HepG2 (cell line): ENCODE data around the gene TMEM225B. TPM values are rescaled to one million over a fixed set of nuclear protein-coding genes. Genes with fewer than 3 reads are reported as not detected.
"Not testable (repeated sequence)": the region's sequence is repeated elsewhere in the genome, so short reads cannot be mapped to it uniquely, and the experiment has no call there.

Source experiments
- ATAC-seq: fragments of 200-7000 bp; cut with Tn5 transposase; 3 replicates; pipeline ENCODE4 v1.9.1; 2020; ENCODE audit warnings: mild to moderate bottlenecking, moderate library complexity
- BruUV-seq: library from RNA; stranded (reverse); fragments of 400-500 nt; replicated peaks from 2 replicates; lab custom pipeline; 2021; lab: Mats Ljungman, UMichigan
- CTCF ChIA-PET: fragments of 300-600 bp; formaldehyde crosslinking; extraction: SDS; loops from one replicate; lab custom pipeline; 2021; ENCODE audit warnings: low total read pairs, inconsistent platforms, low intra/inter-chr PET ratio; lab: Yijun Ruan, JAX
- POLR2A ChIA-PET: fragments of 350-600 bp; sonication (Branson Sonifier 250); formaldehyde crosslinking; loops from one replicate; lab custom pipeline; 2020; ENCODE audit warnings: antibody characterized with exemption, inconsistent platforms; lab: Yijun Ruan, JAX
- DNase-seq: peaks from one replicate; pipeline ENCODE4 v3.0.0-alpha.2; 2015; ENCODE audit warnings: low spot score
- FAIRE-seq: peaks from 3 replicates; lab custom pipeline; 2011; peaks lifted over from hg19 to GRCh38; lab: Jason Lieb, UNC
- H2AFZ ChIP-seq: one replicate; pipeline ENCODE4 v1.6.1; 2011; ENCODE audit warnings: low read length, inconsistent platforms
- H3K27ac ChIP-seq: fragments of 300-600 bp; 3 replicates; pipeline ENCODE4 v1.8.0; 2011; ENCODE audit warnings: mixed run types, mild to moderate bottlenecking, mixed read lengths, low read length, inconsistent platforms; ENCODE audit not compliant: insufficient read depth; ENCODE audit errors: extremely low read length
- H3K27me3 ChIP-seq, 2 experiments: fragments of 200-600 bp in 1 of 2; 2 replicates in 1 of 2; 3 replicates in 1 of 2; pipeline versions ENCODE4 v1.6.0 to v1.8.0; 2011; ENCODE audit warnings: low read length in 2 of 2, mild to moderate bottlenecking in 2 of 2, moderate library complexity in 2 of 2, inconsistent platforms in 1 of 2; ENCODE audit not compliant: insufficient read depth in 2 of 2, control insufficient read depth in 1 of 2
- H3K36me3 ChIP-seq, 2 experiments: fragments of 200-600 bp in 1 of 2; replicated peaks in 1 of 2; 2 replicates in 1 of 2; 3 replicates in 1 of 2; pipeline versions ENCODE4 v1.5.1 to v1.8.0; 2011; ENCODE audit warnings: low read length in 2 of 2, inconsistent platforms in 1 of 2; ENCODE audit not compliant: insufficient read depth in 2 of 2, control insufficient read depth in 1 of 2
- H3K4me1 ChIP-seq: 2 replicates; pipeline ENCODE4 v1.5.1; 2012; ENCODE audit warnings: low read length, inconsistent platforms; ENCODE audit not compliant: insufficient read depth
- H3K4me2 ChIP-seq: 2 replicates; pipeline ENCODE4 v1.6.0; 2011; ENCODE audit warnings: low read depth, low read length, inconsistent platforms
- H3K4me3 ChIP-seq, 3 experiments: fragments of 200-600 bp in 1 of 3; sonication (generic), shearing (Covaris generic) in 1 of 3; replicated peaks in 1 of 3; 2 replicates each; pipeline ENCODE4 v1.5.1; 2011 to 2016; ENCODE audit warnings: low read length in 3 of 3, inconsistent platforms in 2 of 3, low read depth in 2 of 3, mild to moderate bottlenecking in 2 of 3, control low read depth in 1 of 3, mixed read lengths in 1 of 3; ENCODE audit not compliant: insufficient read depth in 1 of 3
- H3K79me2 ChIP-seq: one replicate; pipeline ENCODE4 v1.6.1; 2011; ENCODE audit warnings: low read length, inconsistent platforms; ENCODE audit not compliant: insufficient read depth
- H3K9ac ChIP-seq: 2 replicates; pipeline ENCODE4 v1.6.0; 2011; ENCODE audit warnings: mild to moderate bottlenecking, low read depth, low read length, inconsistent platforms; ENCODE audit not compliant: insufficient read depth
- H3K9me3 ChIP-seq: 2 replicates; pipeline ENCODE4 v1.5.1; 2012; ENCODE audit warnings: mild to moderate bottlenecking, low read length
- H4K20me1 ChIP-seq: 2 replicates; pipeline ENCODE4 v1.6.0; 2011; ENCODE audit warnings: inconsistent platforms, mild to moderate bottlenecking, low read length, moderate library complexity; ENCODE audit not compliant: insufficient read depth
- ARID4A ChIP-seq: sonication (generic); formaldehyde crosslinking; IDR thresholded peaks from 2 replicates; pipeline ENCODE4 v1.5.0; 2020; ENCODE audit warnings: mild to moderate bottlenecking, missing genetic modification reagents, borderline replicate concordance
- BCL3 ChIP-seq: sonication (generic); formaldehyde crosslinking; IDR thresholded peaks from 2 replicates; pipeline ENCODE4 v1.5.1; 2020; ENCODE audit warnings: mild to moderate bottlenecking, missing genetic modification reagents, moderate library complexity
- HNF1B ChIP-seq: sonication (generic); formaldehyde crosslinking; IDR thresholded peaks from 2 replicates; pipeline ENCODE4 v1.5.1; 2020; ENCODE audit warnings: mild to moderate bottlenecking, moderate library complexity, missing genetic modification reagents
- MYNN ChIP-seq: sonication (generic); formaldehyde crosslinking; IDR thresholded peaks from 2 replicates; pipeline ENCODE4 v1.4.0; 2020; ENCODE audit warnings: mild to moderate bottlenecking, low read depth, missing genetic modification reagents
- POGZ ChIP-seq: sonication (generic); formaldehyde crosslinking; IDR thresholded peaks from 2 replicates; pipeline ENCODE4 v1.4.0; 2020; ENCODE audit warnings: mild to moderate bottlenecking, missing genetic modification reagents
- RFXAP ChIP-seq: sonication (generic); formaldehyde crosslinking; IDR thresholded peaks from 2 replicates; pipeline ENCODE4 v1.4.0; 2020; ENCODE audit warnings: missing genetic modification reagents, borderline replicate concordance
- ZC3H13 ChIP-seq: sonication (generic); formaldehyde crosslinking; IDR thresholded peaks from 2 replicates; pipeline ENCODE4 v1.8.1; 2023; ENCODE audit warnings: mild to moderate bottlenecking, missing genetic modification reagents, moderate library complexity
- ZNF3 ChIP-seq: IDR thresholded peaks from 2 replicates; pipeline ENCODE4 v1.7.0; 2017; ENCODE audit warnings: inconsistent platforms
- ZNF317 ChIP-seq: sonication (generic); formaldehyde crosslinking; IDR thresholded peaks from 2 replicates; pipeline ENCODE4 v1.5.0; 2020; ENCODE audit warnings: mild to moderate bottlenecking, missing genetic modification reagents
- ZNF550 ChIP-seq: sonication (generic); formaldehyde crosslinking; IDR thresholded peaks from 2 replicates; pipeline ENCODE4 v1.4.0; 2020; ENCODE audit warnings: mild to moderate bottlenecking, missing genetic modification reagents, borderline replicate concordance
- ZNF567 ChIP-seq: sonication (generic); formaldehyde crosslinking; IDR thresholded peaks from 2 replicates; pipeline ENCODE4 v1.8.1; 2023; ENCODE audit warnings: mild to moderate bottlenecking, missing genetic modification reagents, borderline replicate concordance
- ZNF660 ChIP-seq: sonication (generic); formaldehyde crosslinking; IDR thresholded peaks from 2 replicates; pipeline ENCODE4 v1.5.1; 2020; ENCODE audit warnings: mild to moderate bottlenecking, low read depth, missing genetic modification reagents, borderline replicate concordance
- WGBS: methylation state at CpG from one replicate; pipeline ENCODE4 v1.1.6; 2017; ENCODE audit warnings: low lambda C conversion rate; 5-methylcytosine and 5-hydroxymethylcytosine counted together
- in situ Hi-C: cut with HindIII; loops from 2 replicates; pipeline ENCODE4 v1.10.0; 2017; ENCODE audit warnings: low pct_unique_long_range_greater_than_20kb; ENCODE audit not compliant: extremely low pct_ligation_motif_present
- intact Hi-C: fragments of 100-400 bp; cut with micrococcal nuclease; formaldehyde crosslinking; loops from one replicate; pipeline ENCODE4 v1.10.0; 2022; ENCODE audit not compliant: unreplicated experiment
- polyA plus RNA-seq, 8 experiments: library from polyadenylated mRNA; depleted of rRNA in 3 of 8; stranded (reverse) in 7 of 8; unstranded in 1 of 8; fragments of >200 nt; fragmentation: Illumina TruSeq in 4 of 8; extraction: Trizol in 4 of 8; gene quantifications; 2 replicates each; pipeline versions ENCODE4 v1.2.1 to v1.2.3, GENCODE V29; 2011 to 2016; ENCODE audit warnings: low read depth in 4 of 8, missing spikeins in 1 of 8, mixed read lengths in 1 of 8; ENCODE audit not compliant: insufficient read depth in 1 of 8
- total RNA-seq, 5 experiments: library from RNA; depleted of rRNA; stranded (reverse); fragments of >200 nt; fragmentation: Illumina TruSeq; extraction: Trizol; gene quantifications; 2 replicates each; pipeline ENCODE4 v1.2.3, GENCODE V29; 2016; ENCODE audit warnings: low read depth in 1 of 5
- TF ChIP-seq, protein P1 (sequence below): sonication (generic); formaldehyde crosslinking; IDR thresholded peaks from 2 replicates; pipeline ENCODE4 v1.5.0; 2020; ENCODE audit warnings: missing genetic modification reagents
- TF ChIP-seq, protein P2 (sequence below): IDR thresholded peaks from 2 replicates; pipeline ENCODE4 v1.6.1; 2016; ENCODE audit warnings: low read depth, borderline replicate concordance

The TMEM225B gene
- total and polyA plus RNA-seq, 2 of the 13 experiments (the other 11 are each of a cell fraction or from before 2014, with no cell fraction given), result 0.78 to 0.95 TPM

DNA sequence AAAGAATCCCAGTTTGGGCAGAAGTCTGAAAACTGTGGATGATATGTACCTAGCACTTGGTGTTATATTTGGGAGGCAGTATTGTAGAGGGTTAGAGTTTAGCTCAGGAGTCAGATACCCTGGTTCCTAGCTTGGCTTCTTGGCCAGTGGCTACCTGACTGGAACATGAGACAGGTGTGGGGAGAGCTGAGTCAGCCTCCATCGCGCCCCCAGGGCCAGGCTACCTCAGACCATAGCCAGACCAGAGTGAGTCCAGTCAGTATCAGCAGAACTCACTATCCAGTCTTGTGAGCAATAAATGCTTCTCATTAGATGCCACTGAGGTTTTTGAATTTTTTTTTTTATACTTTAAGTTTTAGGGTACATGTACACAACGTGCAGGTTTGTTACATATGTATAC lies 55.7 kb downstream of the TMEM225B start (continued):
- TF ChIP-seq ZNF567 (CRISPR knock-in tag), result no peak
- TF ChIP-seq POGZ (CRISPR knock-in tag), result no peak
- TF ChIP-seq BCL3 (CRISPR knock-in tag), result no peak
- TF ChIP-seq ZNF3, result no peak
- no peak for TF ChIP-seq HNF1B (CRISPR knock-in tag)
- TF ChIP-seq ZNF660, result no peak
- no peak for TF ChIP-seq ZC3H13 (CRISPR knock-in tag)
- TF ChIP-seq, protein P1, sequence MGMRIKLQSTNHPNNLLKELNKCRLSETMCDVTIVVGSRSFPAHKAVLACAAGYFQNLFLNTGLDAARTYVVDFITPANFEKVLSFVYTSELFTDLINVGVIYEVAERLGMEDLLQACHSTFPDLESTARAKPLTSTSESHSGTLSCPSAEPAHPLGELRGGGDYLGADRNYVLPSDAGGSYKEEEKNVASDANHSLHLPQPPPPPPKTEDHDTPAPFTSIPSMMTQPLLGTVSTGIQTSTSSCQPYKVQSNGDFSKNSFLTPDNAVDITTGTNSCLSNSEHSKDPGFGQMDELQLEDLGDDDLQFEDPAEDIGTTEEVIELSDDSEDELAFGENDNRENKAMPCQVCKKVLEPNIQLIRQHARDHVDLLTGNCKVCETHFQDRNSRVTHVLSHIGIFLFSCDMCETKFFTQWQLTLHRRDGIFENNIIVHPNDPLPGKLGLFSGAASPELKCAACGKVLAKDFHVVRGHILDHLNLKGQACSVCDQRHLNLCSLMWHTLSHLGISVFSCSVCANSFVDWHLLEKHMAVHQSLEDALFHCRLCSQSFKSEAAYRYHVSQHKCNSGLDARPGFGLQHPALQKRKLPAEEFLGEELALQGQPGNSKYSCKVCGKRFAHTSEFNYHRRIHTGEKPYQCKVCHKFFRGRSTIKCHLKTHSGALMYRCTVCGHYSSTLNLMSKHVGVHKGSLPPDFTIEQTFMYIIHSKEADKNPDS, result no peak
- TF ChIP-seq RFXAP (CRISPR knock-in tag), result no peak
- TF ChIP-seq, protein P2, sequence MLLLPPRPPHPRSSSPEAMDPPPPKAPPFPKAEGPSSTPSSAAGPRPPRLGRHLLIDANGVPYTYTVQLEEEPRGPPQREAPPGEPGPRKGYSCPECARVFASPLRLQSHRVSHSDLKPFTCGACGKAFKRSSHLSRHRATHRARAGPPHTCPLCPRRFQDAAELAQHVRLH (CRISPR knock-in tag), result no peak
- no peak for TF ChIP-seq ZNF317
- TF ChIP-seq ZNF550, result no peak
- TF ChIP-seq ARID4A, result no peak
- no peak for TF ChIP-seq MYNN (CRISPR knock-in tag)

- H2AFZ ChIP-seq, H3K9ac ChIP-seq, H3K4me2 ChIP-seq, ATAC-seq, BruUV-seq, FAIRE-seq, CTCF ChIA-PET, POLR2A ChIA-PET, H4K20me1 ChIP-seq, DNase-seq, H3K79me2 ChIP-seq, H3K36me3 ChIP-seq, H3K27me3 ChIP-seq, intact Hi-C loops, H3K9me3 ChIP-seq, H3K27ac ChIP-seq, in situ Hi-C loops, H3K4me1 ChIP-seq, H3K4me3 ChIP-seq: not testable (repeated sequence)
- WGBS, result 95% methylated on average over 3 of the region's 3 CpGs
These were observed 56.6 kb downstream of the TMEM225B start for GRCh38 chr7:99654626-99655025.
